Measurements from ENCODE around the gene FBLN5. TPM values are rescaled to one million over a fixed set of nuclear protein-coding genes. Genes with fewer than 3 reads are reported as not detected.

Gene FBLN5
- polyA plus RNA-seq, 6 donors from 2014 or later: 0.39 to 2.0 (median 0.61) TPM; not detected in 1

- peaks cover 4 to 11% (median 10%) of the 10 kb centered on the region in 3 donors for H3K27me3 Mint-ChIP-seq
- peak overlapping the region in 1 of 8 donors; percentile 6 for H3K4me3 Mint-ChIP-seq
- H3K27ac Mint-ChIP-seq: no peak overlapping the region
- no peaks in the 10 kb centered on the region for H3K36me3 Mint-ChIP-seq
- DNase-seq: no peak
- H3K4me1 Mint-ChIP-seq: peaks cover 0 to 3% (median 0%) of the 10 kb centered on the region in 3 donors
- ATAC-seq (ENCODE audit: low read depth in 2 of 2): no peak
- H3K9me3 Mint-ChIP-seq: no peaks in the 10 kb centered on the region
Observed at GRCh38 chr14:91897106-91897701, 50.3 kb downstream of the FBLN5 start.

GRCh38 chr14:91896419-91896818 is 51.1 kb downstream of the FBLN5 start:
- no peak for DNase-seq
- Mint-ChIP-seq H3K27ac (peak overlapping the region in 1 of 6 donors; percentile 63), H3K4me3 (no peak overlapping the region), H3K36me3 (no peaks in the 10 kb centered on the region), H3K4me1 (peaks cover 0 to 3% (median 0%) of the 10 kb centered on the region in 3 donors), H3K27me3 (peaks cover 4 to 11% (median 7%) of the 10 kb centered on the region in 3 donors), H3K9me3 (no peaks in the 10 kb centered on the region)
- ATAC-seq (ENCODE audit: low read depth in 2 of 2): no peak

- no peaks in the 10 kb centered on the region for H3K36me3 Mint-ChIP-seq
- no peaks in the 10 kb centered on the region for H3K9me3 Mint-ChIP-seq
- H3K27ac Mint-ChIP-seq: peak overlapping the region in 1 of 6 donors; percentile 70
- H3K4me1 Mint-ChIP-seq: peaks cover 0 to 3% (median 0%) of the 10 kb centered on the region in 3 donors
- ATAC-seq (ENCODE audit: low read depth in 2 of 2) (no peak), DNase-seq (no peak)
- H3K27me3 Mint-ChIP-seq: peaks cover 0 to 11% (median 6%) of the 10 kb centered on the region in 3 donors
- no peak overlapping the region for H3K4me3 Mint-ChIP-seq
Observed at GRCh38 chr14:91893669-91894068, 53.8 kb downstream of the FBLN5 start.

- Mint-ChIP-seq H3K27me3 (peaks cover 0 to 11% (median 6%) of the 10 kb centered on the region in 3 donors), H3K4me1 (peaks cover 0 to 3% (median 0%) of the 10 kb centered on the region in 3 donors), H3K27ac (peak overlapping the region in 1 of 6 donors; percentile 47), H3K9me3 (no peaks in the 10 kb centered on the region), H3K36me3 (no peaks in the 10 kb centered on the region), H3K4me3 (no peak overlapping the region)
- DNase-seq: no peak
- ATAC-seq (ENCODE audit: low read depth in 2 of 2): peak in 1 of 2 donors; percentile 36
Observed at GRCh38 chr14:91893007-91893406, 54.5 kb downstream of the FBLN5 start.

GRCh38 chr14:91891721-91892220 is 55.7 kb downstream of the FBLN5 start:
- H3K9me3 Mint-ChIP-seq: no peaks in the 10 kb centered on the region
- ATAC-seq (ENCODE audit: low read depth in 2 of 2): no peak
- peaks cover 0 to 11% (median 0%) of the 10 kb centered on the region in 3 donors for H3K27me3 Mint-ChIP-seq
- H3K4me3 Mint-ChIP-seq: peak overlapping the region in 1 of 8 donors; percentile 37
- H3K4me1 Mint-ChIP-seq: peaks cover 0 to 3% (median 0%) of the 10 kb centered on the region in 3 donors
- no peak overlapping the region for H3K27ac Mint-ChIP-seq
- no peaks in the 10 kb centered on the region for H3K36me3 Mint-ChIP-seq
- no peak for DNase-seq

- DNase-seq: no peak
- Mint-ChIP-seq H3K27me3 (peaks cover 0 to 5% (median 0%) of the 10 kb centered on the region in 3 donors), H3K9me3 (no peaks in the 10 kb centered on the region), H3K4me1 (peaks cover 0 to 3% (median 0%) of the 10 kb centered on the region in 3 donors), H3K4me3 (no peak overlapping the region), H3K36me3 (no peaks in the 10 kb centered on the region), H3K27ac (no peak overlapping the region)
- ATAC-seq (ENCODE audit: low read depth in 2 of 2): no peak
Observed at GRCh38 chr14:91891101-91891500, 56.4 kb downstream of the FBLN5 start.

GRCh38 chr14:91890291-91890749 is 57.2 kb downstream of the FBLN5 start:
- H3K4me3 Mint-ChIP-seq: no peak overlapping the region
- H3K36me3 Mint-ChIP-seq: no peaks in the 10 kb centered on the region
- no peaks in the 10 kb centered on the region for H3K4me1 Mint-ChIP-seq
- peak overlapping the region in 1 of 6 donors; percentile 61 for H3K27ac Mint-ChIP-seq
- ATAC-seq (ENCODE audit: low read depth in 2 of 2) (no peak), DNase-seq (no peak)
- no peaks in the 10 kb centered on the region for H3K9me3 Mint-ChIP-seq
- no peaks in the 10 kb centered on the region for H3K27me3 Mint-ChIP-seq

GRCh38 chr14:91889477-91890211 is 57.9 kb downstream of the FBLN5 start:
- Mint-ChIP-seq H3K4me3 (no peak overlapping the region), H3K27ac (peak overlapping the region in 1 of 6 donors; percentile 22), H3K27me3 (no peaks in the 10 kb centered on the region), H3K36me3 (no peaks in the 10 kb centered on the region), H3K4me1 (no peaks in the 10 kb centered on the region), H3K9me3 (no peaks in the 10 kb centered on the region)
- no peak for ATAC-seq (ENCODE audit: low read depth in 2 of 2)
- no peak for DNase-seq

GRCh38 chr14:91888641-91889476 is 58.6 kb downstream of the FBLN5 start:
- Mint-ChIP-seq H3K36me3 (no peaks in the 10 kb centered on the region), H3K9me3 (no peaks in the 10 kb centered on the region), H3K27me3 (no peaks in the 10 kb centered on the region), H3K4me3 (no peak overlapping the region), H3K4me1 (no peaks in the 10 kb centered on the region), H3K27ac (peak overlapping the region in 2 of 6 donors; percentile 22 to 49)
- ATAC-seq (ENCODE audit: low read depth in 2 of 2) (no peak), DNase-seq (no peak)

GRCh38 chr14:91886961-91887360 is 60.5 kb downstream of the FBLN5 start:
- no peaks in the 10 kb centered on the region for H3K9me3 Mint-ChIP-seq
- H3K4me3 Mint-ChIP-seq: no peak overlapping the region
- DNase-seq (no peak), ATAC-seq (ENCODE audit: low read depth in 2 of 2) (no peak)
- H3K27me3 Mint-ChIP-seq: no peaks in the 10 kb centered on the region
- H3K4me1 Mint-ChIP-seq: peaks cover 0 to 3% (median 0%) of the 10 kb centered on the region in 3 donors
- no peaks in the 10 kb centered on the region for H3K36me3 Mint-ChIP-seq
- H3K27ac Mint-ChIP-seq: no peak overlapping the region

GRCh38 chr14:91885839-91886238 is 61.7 kb downstream of the FBLN5 start:
- Mint-ChIP-seq H3K9me3 (peaks cover 0 to 1% (median 0%) of the 10 kb centered on the region in 7 donors), H3K36me3 (no peaks in the 10 kb centered on the region), H3K27me3 (no peaks in the 10 kb centered on the region), H3K27ac (no peak overlapping the region), H3K4me1 (peaks cover 0 to 3% (median 0%) of the 10 kb centered on the region in 3 donors), H3K4me3 (no peak overlapping the region)
- ATAC-seq (ENCODE audit: low read depth in 2 of 2): no peak
- DNase-seq: no peak

GRCh38 chr14:91885113-91885712 is 62.3 kb downstream of the FBLN5 start:
- Mint-ChIP-seq H3K9me3 (peaks cover 0 to 1% (median 0%) of the 10 kb centered on the region in 7 donors), H3K27ac (no peak overlapping the region), H3K27me3 (no peaks in the 10 kb centered on the region), H3K36me3 (no peaks in the 10 kb centered on the region), H3K4me1 (peaks cover 0 to 3% (median 0%) of the 10 kb centered on the region in 3 donors), H3K4me3 (no peak overlapping the region)
- no peak for ATAC-seq (ENCODE audit: low read depth in 2 of 2)
- no peak for DNase-seq

GRCh38 chr14:91884664-91885063 is 62.8 kb downstream of the FBLN5 start:
- no peak overlapping the region for H3K27ac Mint-ChIP-seq
- H3K4me1 Mint-ChIP-seq: peaks cover 0 to 3% (median 0%) of the 10 kb centered on the region in 3 donors
- ATAC-seq (ENCODE audit: low read depth in 2 of 2) (no peak), DNase-seq (no peak)
- H3K4me3 Mint-ChIP-seq: no peak overlapping the region
- H3K9me3 Mint-ChIP-seq: peaks cover 0 to 1% (median 0%) of the 10 kb centered on the region in 7 donors
- no peaks in the 10 kb centered on the region for H3K36me3 Mint-ChIP-seq
- no peaks in the 10 kb centered on the region for H3K27me3 Mint-ChIP-seq
